Endothelial cell (in vitro differentiated cells): Measurements from ENCODE around the gene TMEM40. TPM values are rescaled to one million over a fixed set of nuclear protein-coding genes. Genes with fewer than 3 reads are reported as not detected.
"Not testable (repeated sequence)": the region's sequence is repeated elsewhere in the genome, so short reads cannot be mapped to it uniquely, and the experiment has no call there.

Source experiments
- DNase-seq: peaks from one replicate; pipeline ENCODE4 v3.0.0; 2021; ENCODE audit warnings: low spot score
- H3K27ac Mint-ChIP-seq: one replicate; pipeline ENCODE4 v1.8.0; 2021; ENCODE audit warnings: mixed read lengths, inconsistent platforms; ENCODE audit not compliant: unreplicated experiment
- H3K27me3 Mint-ChIP-seq: one replicate; pipeline ENCODE4 v1.8.0; 2021; ENCODE audit warnings: mild to moderate bottlenecking, moderate library complexity, mixed read lengths, inconsistent platforms; ENCODE audit not compliant: unreplicated experiment
- H3K36me3 Mint-ChIP-seq: one replicate; pipeline ENCODE4 v1.8.0; 2021; ENCODE audit warnings: mild to moderate bottlenecking, low read depth, mixed read lengths, inconsistent platforms; ENCODE audit not compliant: unreplicated experiment
- H3K4me1 Mint-ChIP-seq: one replicate; pipeline ENCODE4 v1.8.0; 2021; ENCODE audit warnings: mild to moderate bottlenecking, mixed read lengths, inconsistent platforms; ENCODE audit not compliant: unreplicated experiment
- H3K4me3 Mint-ChIP-seq: one replicate; pipeline ENCODE4 v1.8.0; 2021; ENCODE audit warnings: mild to moderate bottlenecking, mixed read lengths, inconsistent platforms; ENCODE audit not compliant: unreplicated experiment
- H3K9me3 Mint-ChIP-seq: one replicate; pipeline ENCODE4 v1.8.0; 2021; ENCODE audit warnings: mixed read lengths, inconsistent platforms; ENCODE audit not compliant: unreplicated experiment
- total RNA-seq: library from RNA; stranded (reverse); fragmentation: NEBNext Ultra II Directional; extraction: Animal tissue kit (Norgen Biotek cat#: 25700); gene quantifications from one replicate; pipeline ENCODE4 v1.2.1, GENCODE V29; 2021; ENCODE audit not compliant: unreplicated experiment
- TF ChIP-seq, protein P1 (sequence below): fragments of 200-600 bp; sonication (generic); IDR thresholded peaks from one replicate; pipeline ENCODE4 v1.5.0; 2021; ENCODE audit warnings: antibody characterized with exemption; ENCODE audit not compliant: unreplicated experiment

Gene TMEM40
- total RNA-seq, 1 donor from 2014 or later, result not detected

DNA sequence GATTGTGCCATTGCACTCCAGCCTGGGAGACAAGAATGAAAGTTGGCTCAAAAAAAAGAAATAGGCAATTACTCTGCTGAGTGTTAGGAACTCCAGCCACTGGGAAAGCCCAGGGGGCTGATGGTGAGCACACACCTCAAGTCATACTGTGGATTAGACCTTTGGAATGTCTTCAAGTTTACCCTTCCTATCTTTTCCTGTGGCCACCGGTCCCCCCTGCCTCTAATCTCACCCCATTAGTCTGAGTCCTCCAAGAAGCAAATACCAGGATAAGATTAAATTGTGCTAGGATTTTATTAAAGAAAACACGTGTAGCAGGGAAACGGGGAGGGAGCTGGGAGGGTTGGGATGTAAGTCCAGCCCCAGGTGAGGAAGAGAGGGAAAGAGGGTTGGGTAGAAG lies 31.6 kb downstream of the TMEM40 start:
- Mint-ChIP-seq H3K36me3 (no peaks in the 10 kb centered on the region), H3K4me1 (no peaks in the 10 kb centered on the region), H3K27ac (no peak overlapping the region), H3K27me3 (no peaks in the 10 kb centered on the region), H3K9me3 (no peaks in the 10 kb centered on the region), H3K4me3 (no peak overlapping the region)
- TF ChIP-seq, protein P1, sequence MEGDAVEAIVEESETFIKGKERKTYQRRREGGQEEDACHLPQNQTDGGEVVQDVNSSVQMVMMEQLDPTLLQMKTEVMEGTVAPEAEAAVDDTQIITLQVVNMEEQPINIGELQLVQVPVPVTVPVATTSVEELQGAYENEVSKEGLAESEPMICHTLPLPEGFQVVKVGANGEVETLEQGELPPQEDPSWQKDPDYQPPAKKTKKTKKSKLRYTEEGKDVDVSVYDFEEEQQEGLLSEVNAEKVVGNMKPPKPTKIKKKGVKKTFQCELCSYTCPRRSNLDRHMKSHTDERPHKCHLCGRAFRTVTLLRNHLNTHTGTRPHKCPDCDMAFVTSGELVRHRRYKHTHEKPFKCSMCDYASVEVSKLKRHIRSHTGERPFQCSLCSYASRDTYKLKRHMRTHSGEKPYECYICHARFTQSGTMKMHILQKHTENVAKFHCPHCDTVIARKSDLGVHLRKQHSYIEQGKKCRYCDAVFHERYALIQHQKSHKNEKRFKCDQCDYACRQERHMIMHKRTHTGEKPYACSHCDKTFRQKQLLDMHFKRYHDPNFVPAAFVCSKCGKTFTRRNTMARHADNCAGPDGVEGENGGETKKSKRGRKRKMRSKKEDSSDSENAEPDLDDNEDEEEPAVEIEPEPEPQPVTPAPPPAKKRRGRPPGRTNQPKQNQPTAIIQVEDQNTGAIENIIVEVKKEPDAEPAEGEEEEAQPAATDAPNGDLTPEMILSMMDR, result no peak
- DNase-seq, result no peak

DNA sequence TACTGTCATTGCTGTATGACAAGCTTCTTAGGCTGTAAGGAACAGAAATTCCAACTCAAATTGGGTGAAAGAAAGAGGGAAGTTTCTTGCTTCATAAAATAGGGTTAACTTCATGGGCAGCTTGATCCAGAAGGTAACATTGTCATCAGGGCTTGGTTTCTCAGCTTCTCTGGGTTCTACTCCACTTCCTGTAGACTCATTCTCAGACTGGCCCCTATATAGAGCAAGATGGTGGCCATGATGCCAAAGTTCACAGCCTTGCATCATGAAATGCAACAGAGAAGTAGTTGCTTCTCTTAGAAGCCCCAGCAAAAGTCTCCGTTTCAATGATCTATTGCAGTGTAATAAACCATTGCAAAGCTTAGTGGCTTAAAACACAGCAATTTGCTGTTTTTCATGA lies 33.6 kb downstream of the TMEM40 start:
- TF ChIP-seq, protein P1, result no peak
- no peak overlapping the region for H3K4me3 Mint-ChIP-seq
- no peaks in the 10 kb centered on the region for H3K4me1 Mint-ChIP-seq
- no peaks in the 10 kb centered on the region for H3K27me3 Mint-ChIP-seq
- no peak for DNase-seq
- no peaks in the 10 kb centered on the region for H3K36me3 Mint-ChIP-seq
- H3K9me3 Mint-ChIP-seq, result no peaks in the 10 kb centered on the region
- H3K27ac Mint-ChIP-seq, result no peak overlapping the region

DNA sequence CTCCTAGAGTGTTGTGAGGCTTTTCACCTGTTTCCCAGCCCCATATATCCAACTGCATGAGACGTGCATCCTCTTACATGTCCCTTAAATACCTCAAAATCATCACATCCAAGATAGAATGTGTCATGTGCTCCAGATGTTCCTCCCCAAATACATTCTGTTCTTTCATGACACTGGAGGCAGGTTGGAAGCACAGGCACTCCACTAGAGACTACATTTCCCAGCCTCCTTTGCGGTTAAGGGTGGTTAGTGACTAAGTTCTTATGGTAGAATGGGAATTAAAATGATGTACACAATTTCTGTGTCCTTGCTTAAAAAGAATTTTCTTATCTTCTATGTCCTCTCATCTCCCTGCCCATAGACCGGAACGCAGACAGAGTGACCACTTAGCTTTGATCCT lies 34.3 kb downstream of the TMEM40 start:
- H3K27ac Mint-ChIP-seq, result no peak overlapping the region
- TF ChIP-seq, protein P1, result no peak
- H3K4me3 Mint-ChIP-seq, result no peak overlapping the region
- no peaks in the 10 kb centered on the region for H3K9me3 Mint-ChIP-seq
- H3K27me3 Mint-ChIP-seq, result no peaks in the 10 kb centered on the region
- H3K4me1 Mint-ChIP-seq, result peaks cover 4% of the 10 kb centered on the region
- DNase-seq, result no peak
- no peaks in the 10 kb centered on the region for H3K36me3 Mint-ChIP-seq

DNA sequence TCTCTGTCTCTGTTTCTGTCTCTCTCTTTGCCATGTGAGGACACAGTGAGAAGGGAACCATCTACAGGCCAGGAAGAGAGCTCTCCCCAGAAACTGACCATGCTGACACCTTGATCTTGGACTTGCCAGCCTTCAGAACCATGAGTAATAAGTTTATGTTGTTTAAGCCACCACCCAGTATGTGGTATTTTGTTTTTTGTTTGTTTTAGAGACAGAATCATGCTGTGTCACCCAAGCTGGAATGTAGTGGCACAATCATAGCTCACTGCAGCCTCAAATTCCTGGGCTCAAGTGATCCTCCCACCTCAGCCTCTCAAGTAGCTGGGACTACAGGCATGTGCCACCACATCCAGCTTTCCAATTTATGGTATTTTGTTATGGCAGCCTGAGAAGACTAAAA lies 35.7 kb downstream of the TMEM40 start:
- not testable (repeated sequence) for H3K27ac Mint-ChIP-seq, H3K4me3 Mint-ChIP-seq, H3K27me3 Mint-ChIP-seq, DNase-seq, H3K36me3 Mint-ChIP-seq, H3K9me3 Mint-ChIP-seq, H3K4me1 Mint-ChIP-seq

DNA sequence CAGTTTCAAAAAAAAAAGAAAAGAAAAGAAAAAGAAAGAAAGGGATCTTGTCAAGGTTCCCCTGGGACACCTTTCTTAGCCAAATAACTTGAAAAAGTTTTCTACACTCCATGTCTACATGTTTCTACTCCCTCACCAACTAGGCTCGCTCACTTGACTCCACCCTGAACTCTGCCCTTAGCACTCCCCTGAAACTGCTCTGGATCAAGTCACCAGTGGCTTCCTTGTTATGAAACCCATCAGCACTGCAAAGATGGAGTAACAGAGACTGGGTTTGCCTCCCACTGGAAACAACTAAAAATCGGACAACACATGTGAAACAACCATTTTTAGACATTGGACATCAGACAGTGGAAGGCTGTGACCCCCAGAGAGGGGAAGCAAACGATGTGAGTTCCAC lies 36.8 kb downstream of the TMEM40 start:
- H3K27me3 Mint-ChIP-seq, result no peaks in the 10 kb centered on the region
- TF ChIP-seq, protein P1, result no peak
- peaks cover 4% of the 10 kb centered on the region for H3K4me1 Mint-ChIP-seq
- H3K27ac Mint-ChIP-seq, result no peak overlapping the region
- no peaks in the 10 kb centered on the region for H3K36me3 Mint-ChIP-seq
- no peak overlapping the region for H3K4me3 Mint-ChIP-seq
- no peaks in the 10 kb centered on the region for H3K9me3 Mint-ChIP-seq
- no peak for DNase-seq
